Measurements from ENCODE around the gene TSC2.
A peak's percentile ranks its signal among the peaks of the same experiment; 100 is the strongest.
"Not testable (repeated sequence)": the region's sequence is repeated elsewhere in the genome, so short reads cannot be mapped to it uniquely, and the experiment has no call there.

Gene TSC2

DNA sequence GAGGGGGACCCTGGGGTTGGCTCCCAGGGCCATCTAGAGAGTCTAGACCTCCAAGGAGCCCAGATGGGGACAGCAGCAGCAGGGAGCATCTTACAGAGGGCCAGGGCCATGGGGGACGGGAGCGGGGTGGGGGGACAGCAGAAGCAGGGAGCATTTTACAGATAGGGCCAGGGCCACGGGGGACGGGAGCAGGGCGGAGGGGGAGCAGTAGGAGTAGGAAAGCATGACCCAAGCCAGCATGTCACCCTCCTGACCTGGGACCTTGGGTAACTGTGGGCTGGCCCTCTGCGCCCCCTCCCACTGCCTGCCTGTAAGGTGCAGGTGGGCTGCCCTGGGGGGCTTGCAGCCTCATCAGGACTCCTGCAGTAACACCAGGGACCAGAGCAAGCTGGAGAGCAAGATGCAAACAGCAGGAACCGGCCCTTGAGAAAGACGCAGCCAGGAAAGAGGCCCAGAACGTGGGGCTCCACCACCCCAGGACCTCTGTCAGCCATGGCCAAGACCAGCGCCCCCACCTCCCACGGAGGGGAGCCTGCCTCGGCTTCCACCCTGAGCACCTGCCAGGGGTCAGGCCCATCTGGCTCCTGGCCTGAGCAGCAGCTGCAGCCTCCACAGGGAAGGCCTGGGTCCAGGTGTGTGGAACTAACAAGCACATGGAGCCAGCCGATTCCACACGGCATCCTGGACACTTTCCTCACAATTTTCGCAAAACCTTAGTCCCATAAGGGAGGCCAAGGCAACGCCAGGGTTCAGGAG, 40.5 kb upstream of the TSC2 start:
- peak overlapping the region; percentile 83 for H3K4me3 ChIP-seq (ENCODE audit: low read depth, low read length)
- TF ChIP-seq, protein P1, sequence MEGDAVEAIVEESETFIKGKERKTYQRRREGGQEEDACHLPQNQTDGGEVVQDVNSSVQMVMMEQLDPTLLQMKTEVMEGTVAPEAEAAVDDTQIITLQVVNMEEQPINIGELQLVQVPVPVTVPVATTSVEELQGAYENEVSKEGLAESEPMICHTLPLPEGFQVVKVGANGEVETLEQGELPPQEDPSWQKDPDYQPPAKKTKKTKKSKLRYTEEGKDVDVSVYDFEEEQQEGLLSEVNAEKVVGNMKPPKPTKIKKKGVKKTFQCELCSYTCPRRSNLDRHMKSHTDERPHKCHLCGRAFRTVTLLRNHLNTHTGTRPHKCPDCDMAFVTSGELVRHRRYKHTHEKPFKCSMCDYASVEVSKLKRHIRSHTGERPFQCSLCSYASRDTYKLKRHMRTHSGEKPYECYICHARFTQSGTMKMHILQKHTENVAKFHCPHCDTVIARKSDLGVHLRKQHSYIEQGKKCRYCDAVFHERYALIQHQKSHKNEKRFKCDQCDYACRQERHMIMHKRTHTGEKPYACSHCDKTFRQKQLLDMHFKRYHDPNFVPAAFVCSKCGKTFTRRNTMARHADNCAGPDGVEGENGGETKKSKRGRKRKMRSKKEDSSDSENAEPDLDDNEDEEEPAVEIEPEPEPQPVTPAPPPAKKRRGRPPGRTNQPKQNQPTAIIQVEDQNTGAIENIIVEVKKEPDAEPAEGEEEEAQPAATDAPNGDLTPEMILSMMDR (IDR thresholded peaks at IDR 0.05; ENCODE audit: low read depth, low read length, missing control alignments), result no peak

GRCh38 chr16:2008009-2008526, 39.7 kb upstream of the TSC2 start:
- peak overlapping the region; percentile 83 for H3K4me3 ChIP-seq (ENCODE audit: low read depth, low read length)
- no peak for DNase-seq (ENCODE audit: low read depth)
- TF ChIP-seq, protein P1 (IDR thresholded peaks at IDR 0.05; ENCODE audit: low read depth, low read length, missing control alignments), result no peak

More for the DNA sequence above, 40.5 kb upstream of the TSC2 start:
- DNase-seq (ENCODE audit: low read depth), result no peak

GRCh38 chr16:2008631-2009163, 39.1 kb upstream of the TSC2 start:
- H3K4me3 ChIP-seq (ENCODE audit: low read depth, low read length), result peak overlapping the region; percentile 83
- no peak for DNase-seq (ENCODE audit: low read depth)
- TF ChIP-seq, protein P1 (IDR thresholded peaks at IDR 0.05; ENCODE audit: low read depth, low read length, missing control alignments), result no peak

DNA sequence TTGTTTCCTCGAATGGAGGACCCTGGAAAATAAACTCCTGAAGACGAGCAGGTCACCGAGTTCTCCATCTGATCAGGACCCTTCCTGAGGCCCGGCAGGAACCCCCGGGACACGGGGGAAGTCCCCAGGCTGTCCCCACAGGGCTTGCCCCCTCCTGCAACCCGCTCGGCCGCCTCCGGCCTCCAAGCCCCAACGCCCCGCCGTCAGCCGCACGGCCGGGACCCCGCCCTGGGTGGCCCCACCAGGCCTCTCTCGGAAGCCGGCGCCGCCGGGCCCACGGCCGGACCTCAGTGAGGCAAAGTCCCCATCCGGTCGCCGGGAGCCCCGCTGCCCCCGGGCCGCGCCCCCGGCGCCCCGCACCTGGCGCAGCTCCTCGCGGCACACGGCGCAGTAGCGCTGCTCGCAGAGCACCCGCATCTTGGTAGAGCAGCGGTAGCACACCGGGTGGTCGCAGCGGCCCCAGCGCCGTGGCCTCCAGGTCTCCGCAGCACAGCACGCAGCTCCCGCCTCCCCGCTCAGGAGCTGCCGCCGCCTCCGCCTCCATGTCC, 38.5 kb upstream of the TSC2 start:
- TF ChIP-seq, protein P1 (IDR thresholded peaks at IDR 0.05; ENCODE audit: low read depth, low read length, missing control alignments), result no peak
- no peak for DNase-seq (ENCODE audit: low read depth)
- H3K4me3 ChIP-seq (ENCODE audit: low read depth, low read length), result peak overlapping the region; percentile 83

- TF ChIP-seq, protein P1 (IDR thresholded peaks at IDR 0.05; ENCODE audit: low read depth, low read length, missing control alignments), result no peak
- peak within 1 kb of the TSS; percentile 83 for H3K4me3 ChIP-seq (ENCODE audit: low read depth, low read length)
- no peak for DNase-seq (ENCODE audit: low read depth)
These were observed 37.8 kb upstream of the TSC2 start, which contains the start of gene ZNF598 for GRCh38 chr16:2009791-2010510. ZNF598 (minus strand) TSS chr16:2009821.

DNA sequence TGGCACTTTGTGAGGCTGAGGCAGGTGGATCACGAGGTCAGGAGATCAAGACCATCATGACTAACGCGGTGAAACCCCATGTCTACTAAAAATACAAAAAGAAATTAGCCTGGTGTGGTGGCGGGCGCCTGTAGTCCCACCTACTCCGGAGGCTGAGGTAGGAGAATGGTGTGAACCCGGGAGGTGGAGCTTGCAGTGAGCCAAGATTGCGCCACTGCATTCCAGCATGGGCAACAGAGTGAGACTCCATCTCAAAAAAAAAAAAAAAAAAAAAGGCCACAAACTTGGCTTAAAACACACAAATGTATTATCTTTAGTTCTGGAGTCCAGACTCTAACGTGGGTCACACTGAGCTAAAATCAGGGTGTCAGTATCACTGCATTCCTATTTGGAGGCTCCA, 36.1 kb upstream of the TSC2 start:
- not testable (repeated sequence) for H3K4me3 ChIP-seq (ENCODE audit: low read depth, low read length); DNase-seq (ENCODE audit: low read depth)

DNA sequence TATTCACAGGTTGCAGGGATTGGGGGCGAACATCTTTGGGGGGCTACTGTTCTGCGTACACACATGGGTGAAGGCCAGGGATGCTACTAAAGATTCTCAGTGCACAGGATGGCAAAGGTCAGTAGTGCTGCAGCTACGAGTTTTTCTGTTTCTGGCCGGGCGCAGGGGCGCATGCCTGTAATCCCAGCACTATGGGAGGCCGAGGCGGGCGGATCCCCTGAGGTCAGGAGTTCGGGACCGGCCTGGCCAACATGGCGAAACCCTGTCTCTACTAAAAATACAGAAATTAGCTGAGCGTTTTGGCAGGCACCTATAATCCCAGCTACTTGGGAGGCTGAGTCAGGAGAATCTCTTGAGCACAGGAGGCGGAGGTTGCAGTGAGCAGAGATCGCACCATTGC, 34.3 kb upstream of the TSC2 start:
- DNase-seq (ENCODE audit: low read depth), result no peak
- TF ChIP-seq, protein P1 (IDR thresholded peaks at IDR 0.05; ENCODE audit: low read depth, low read length, missing control alignments), result no peak
- H3K4me3 ChIP-seq (ENCODE audit: low read depth, low read length), result no peak overlapping the region

All from GM12864 (cell line).